Smooth muscle cell of the brain vasculature (primary cell): ENCODE results near the gene PRSS33.

Experiments
- DNase-seq: peaks from one replicate; pipeline ENCODE4 v3.0.0-alpha.2; 2012; ENCODE audit warnings: low read depth, low spot score

Gene PRSS33

GRCh38 chr16:2799205-2799858 is 12.0 kb upstream of the PRSS33 start:
- DNase-seq: no peak

DNA sequence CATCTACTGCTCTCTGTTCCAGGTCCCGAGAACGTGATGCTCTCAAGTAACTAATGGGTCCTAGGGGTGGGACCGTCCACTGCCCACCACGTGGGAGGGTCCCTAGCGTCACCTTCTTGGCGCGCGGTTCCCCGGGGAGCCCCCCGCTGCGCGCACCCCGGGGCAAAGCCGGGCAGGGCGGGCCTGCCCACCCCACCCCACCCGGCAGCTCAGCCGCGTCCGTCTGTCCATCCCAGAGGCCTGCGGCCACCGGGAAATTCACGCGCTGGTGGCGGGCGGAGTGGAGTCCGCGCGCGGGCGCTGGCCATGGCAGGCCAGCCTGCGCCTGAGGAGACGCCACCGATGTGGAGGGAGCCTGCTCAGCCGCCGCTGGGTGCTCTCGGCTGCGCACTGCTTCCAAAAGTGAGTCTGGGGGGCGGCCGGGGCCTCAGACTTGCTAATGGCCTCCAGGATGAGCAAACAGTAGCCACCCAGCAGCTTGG is 11.4 kb upstream of the PRSS33 start:
- no peak for DNase-seq

DNA sequence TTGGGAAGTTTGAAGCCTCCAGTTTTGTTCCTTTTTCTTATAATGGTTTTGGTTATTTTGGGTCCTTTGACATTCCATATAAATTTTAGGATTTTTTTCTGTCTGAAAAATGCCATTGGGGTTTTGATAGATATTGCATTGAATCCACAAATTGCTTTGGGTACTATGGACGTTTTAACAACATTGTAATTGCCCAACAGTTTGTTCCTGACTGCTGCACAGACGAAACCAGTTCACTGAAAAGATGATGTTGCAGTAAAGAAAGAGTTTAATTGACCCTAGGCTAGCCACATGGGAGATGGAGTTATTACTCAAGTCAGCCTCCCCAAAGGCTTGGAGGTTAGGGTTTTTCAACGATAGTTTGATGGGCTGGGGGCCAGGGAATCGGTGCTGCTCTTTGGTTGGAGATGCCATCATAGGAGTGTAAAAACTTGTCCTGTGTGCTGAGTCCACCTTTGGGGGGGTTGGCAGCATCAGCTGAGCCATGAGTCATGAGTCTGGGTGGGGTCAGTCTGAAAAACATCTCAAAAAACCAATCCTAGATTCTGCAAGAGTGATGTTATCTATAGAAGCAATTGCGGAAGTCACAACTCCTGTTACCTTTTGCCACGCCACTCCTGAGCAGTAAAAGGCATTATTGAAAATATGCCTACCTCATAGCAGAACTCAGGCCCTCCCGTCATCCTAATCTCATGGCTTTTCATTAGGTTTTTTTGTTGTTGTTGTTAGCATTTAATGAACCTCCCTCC is 8.2 kb upstream of the PRSS33 start:
- no peak for DNase-seq

- no peak for DNase-seq
Measured at GRCh38 chr16:2792940-2793339, 5.6 kb upstream of the PRSS33 start.

- DNase-seq: no peak
Measured at GRCh38 chr16:2791174-2791573, 3.8 kb upstream of the PRSS33 start.

- no peak for DNase-seq
Measured at GRCh38 chr16:2790631-2791030, 3.3 kb upstream of the PRSS33 start.

DNA sequence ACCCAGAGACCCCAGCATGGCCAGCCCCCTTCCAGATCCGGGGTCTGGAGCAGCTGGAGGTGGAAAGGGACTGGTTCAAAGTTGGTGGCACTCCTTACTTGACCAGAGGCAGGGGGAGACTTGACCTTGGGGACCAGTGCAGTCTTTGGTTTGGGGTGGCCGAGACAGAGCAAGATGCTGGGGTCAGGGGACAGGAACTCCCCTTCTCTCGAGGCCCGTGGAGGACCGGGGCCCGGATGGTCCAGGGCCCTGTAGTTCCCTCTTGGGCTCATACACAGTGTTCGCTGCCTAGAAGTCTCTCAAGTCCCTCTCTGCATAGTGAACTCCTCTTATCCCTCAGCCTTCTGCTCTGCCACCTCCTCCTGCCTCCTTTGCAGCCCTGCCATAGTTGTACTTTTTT is 601 bp upstream of the PRSS33 start:
- DNase-seq: no peak

GRCh38 chr16:2786826-2787151 is 571 bp downstream of the PRSS33 start:
- DNase-seq: no peak

- DNase-seq: no peak
Measured at GRCh38 chr16:2786061-2786825, 1.1 kb downstream of the PRSS33 start.

DNA sequence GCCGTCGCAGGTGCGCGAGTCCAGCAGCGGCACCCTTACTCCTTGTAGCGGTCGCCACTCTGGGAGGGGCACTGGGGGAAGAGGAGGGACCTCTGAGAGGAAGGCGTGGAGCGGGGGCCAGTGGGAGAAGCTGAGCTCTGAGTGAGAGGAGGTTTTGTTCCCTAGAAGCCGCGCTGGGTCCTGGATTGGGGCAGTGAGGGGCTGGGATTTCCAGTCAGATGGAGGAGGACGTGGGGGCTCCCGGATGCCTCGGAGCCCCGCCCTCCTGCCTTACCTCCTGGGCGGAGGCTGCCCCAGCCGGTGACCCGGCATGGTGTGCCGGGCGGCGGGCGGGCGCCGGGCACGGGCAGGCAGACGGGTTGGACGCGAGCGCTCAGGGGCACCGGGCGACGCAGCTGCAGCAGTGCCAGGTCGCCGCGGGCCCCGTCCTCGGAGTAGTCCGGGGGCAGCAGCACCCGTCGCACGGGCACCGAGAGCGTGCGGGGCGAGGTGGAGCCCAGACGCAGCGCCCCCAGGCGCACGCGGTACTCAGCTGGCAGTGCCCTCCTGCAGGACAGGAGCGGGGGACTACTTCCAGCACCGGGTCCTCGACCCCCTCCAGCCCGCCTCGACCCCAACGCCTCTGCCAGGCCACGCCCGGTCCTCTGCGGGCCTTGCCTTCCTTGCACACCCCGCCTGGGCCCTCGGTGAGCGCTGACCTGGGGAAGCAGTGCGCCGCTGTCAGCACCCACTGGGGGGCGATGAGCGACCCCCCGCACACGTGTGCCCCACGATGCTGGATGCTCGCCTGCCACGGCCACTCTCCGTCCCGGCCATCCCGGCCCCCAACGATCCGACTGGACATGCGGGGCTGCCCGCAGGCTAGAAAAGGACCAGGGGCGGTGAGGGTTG is 2.0 kb downstream of the PRSS33 start:
- DNase-seq: no peak

GRCh38 chr16:2784358-2785100 is 2.8 kb downstream of the PRSS33 start:
- DNase-seq: no peak

- no peak for DNase-seq
Measured at GRCh38 chr16:2783581-2784357, 3.6 kb downstream of the PRSS33 start.

GRCh38 chr16:2782583-2783351 is 4.6 kb downstream of the PRSS33 start:
- no peak for DNase-seq

- DNase-seq: no peak
Measured at GRCh38 chr16:2779978-2780898, 7.1 kb downstream of the PRSS33 start.

- DNase-seq: no peak
Measured at GRCh38 chr16:2779151-2779920, 8.0 kb downstream of the PRSS33 start.

- no peak for DNase-seq
Measured at GRCh38 chr16:2778630-2778958, 8.8 kb downstream of the PRSS33 start.

DNA sequence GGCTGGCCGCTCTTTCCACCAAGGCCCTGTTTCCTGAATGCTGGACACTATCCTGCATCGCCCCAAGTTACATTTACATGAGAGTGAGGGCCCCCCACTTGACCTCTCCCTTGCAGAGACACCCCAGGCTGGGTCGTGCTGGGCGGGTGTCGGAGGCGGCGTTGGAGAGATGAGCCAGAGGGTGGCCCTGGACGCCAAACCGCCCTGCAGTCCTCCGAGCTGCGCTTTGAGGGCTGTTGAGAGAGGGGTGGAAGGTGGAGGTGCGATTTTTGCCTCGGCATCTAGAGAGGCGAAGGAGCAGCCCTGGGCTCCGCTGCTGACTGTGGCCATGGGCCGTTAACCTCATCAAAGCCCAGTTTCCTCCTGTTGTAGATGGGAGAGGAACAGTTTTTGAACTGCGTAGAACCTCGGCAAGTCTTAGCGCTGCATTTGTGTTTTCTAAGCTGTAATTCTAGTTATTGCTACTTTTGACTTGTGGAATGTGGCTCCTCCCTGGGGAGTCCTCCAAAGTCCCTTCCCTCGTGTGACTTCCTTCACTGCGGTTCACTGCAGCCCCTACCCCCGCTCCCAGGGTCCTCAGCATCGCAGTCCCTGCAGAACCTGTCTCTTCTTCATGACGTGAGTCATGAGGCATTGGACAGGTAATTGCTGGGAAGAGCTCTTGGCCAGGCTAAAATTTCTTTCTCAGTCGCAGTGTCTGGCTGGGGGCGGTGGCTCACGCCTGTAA is 9.3 kb downstream of the PRSS33 start:
- no peak for DNase-seq
